ENCODE measurements around the gene PCSK5.

DNA sequence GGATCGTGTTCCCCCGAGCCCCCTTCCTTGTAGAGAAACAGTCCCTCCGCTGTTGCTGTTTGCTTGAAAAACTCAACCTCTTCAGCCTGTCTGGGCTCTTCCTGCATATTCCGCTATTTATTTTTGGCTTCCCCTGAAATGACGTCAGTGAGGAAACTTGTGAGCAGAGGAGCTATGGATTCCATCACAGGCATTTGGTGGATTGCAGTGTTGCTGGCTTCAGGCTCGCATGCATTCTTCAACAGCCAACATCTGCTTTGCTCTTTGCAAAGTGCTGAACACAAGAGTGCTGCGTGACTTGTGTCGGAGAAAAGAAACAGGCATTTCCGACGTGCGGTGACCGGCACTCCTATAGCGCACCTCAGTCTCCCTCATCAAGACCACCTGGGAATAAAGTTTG, 271.1 kb downstream of the PCSK5 start:
- no peak for TF ChIP-seq ZNF274 (IDR thresholded peaks at IDR 0.05; ENCODE audit: low read depth, low read length)
- TF ChIP-seq YY1 (IDR thresholded peaks at IDR 0.05; ENCODE audit: insufficient read depth, insufficient read length): no peak
